Heart left ventricle (tissue), 16 donors: Measurements from ENCODE around the gene HOXA9. TPM values are rescaled to one million over a fixed set of nuclear protein-coding genes. Genes with fewer than 3 reads are reported as not detected.

Experiments
- ATAC-seq, 4 donors: fragments of 200-7000 bp; cut with Tn5 transposase; one replicate each; pipeline ENCODE4 v1.9.1; 2020 to 2022; ENCODE audit warnings: moderate library complexity in 4 of 4, mild to moderate bottlenecking in 3 of 4, moderate number of reproducible peaks in 1 of 4
- DNase-seq, 5 donors: peaks; one replicate each; pipeline ENCODE4 v3.0.0-alpha.2; 2020
- H3K27ac ChIP-seq, 12 donors: fragments of 200-600 bp; sonication (generic) in 4 of 12; one replicate each; pipeline versions ENCODE4 v1.5.0 to v1.8.0; 2016 to 2022; ENCODE audit warnings: mild to moderate bottlenecking in 2 of 12
- H3K27me3 ChIP-seq, 9 donors: fragments of 200-600 bp; sonication (generic) in 2 of 9; one replicate each; pipeline versions ENCODE4 v1.5.1 to v1.8.0; 2016 to 2022; ENCODE audit warnings: mild to moderate bottlenecking in 3 of 9
- H3K36me3 ChIP-seq, 9 donors: fragments of 200-600 bp; sonication (generic) in 2 of 9; one replicate each; pipeline versions ENCODE4 v1.5.0 to v1.8.0; 2018 to 2022; ENCODE audit warnings: mild to moderate bottlenecking in 2 of 9
- H3K4me1 ChIP-seq, 12 donors: fragments of 200-600 bp; sonication (generic) in 4 of 12; one replicate each; pipeline versions ENCODE4 v1.5.0 to v1.8.0; 2016 to 2022; ENCODE audit warnings: mild to moderate bottlenecking in 3 of 12
- H3K4me3 ChIP-seq, 12 donors: fragments of 200-600 bp; sonication (generic) in 4 of 12; one replicate each; pipeline versions ENCODE4 v1.5.0 to v1.8.0; 2017 to 2022; ENCODE audit warnings: mild to moderate bottlenecking in 9 of 12, moderate library complexity in 4 of 12
- H3K9me3 ChIP-seq, 12 donors: fragments of 200-600 bp; sonication (generic) in 4 of 12; one replicate each; pipeline versions ENCODE4 v1.5.0 to v1.8.0; 2016 to 2022; ENCODE audit warnings: mild to moderate bottlenecking in 1 of 12
- CTCF ChIP-seq, 12 donors: fragments of 200-600 bp; sonication (generic) in 4 of 12; IDR thresholded peaks; one replicate each; pipeline versions ENCODE4 v1.5.0 to v1.8.0; 2018 to 2022; ENCODE audit warnings: antibody characterized with exemption in 12 of 12, mild to moderate bottlenecking in 5 of 12
- POLR2A ChIP-seq, 2 donors: fragments of 450-650 bp; IDR thresholded peaks; one replicate each; pipeline ENCODE4 v1.6.1; 2017; ENCODE audit warnings: antibody characterized with exemption in 2 of 2, mild to moderate bottlenecking in 2 of 2, moderate library complexity in 2 of 2
- WGBS, 4 donors: extraction: QIAGEN DNeasy Blood & Tissue Kit in 2 of 4; methylation state at CpG; one replicate each; pipeline versions ENCODE4 v1.1.5 to v1.1.7; 2013 to 2018; 5-methylcytosine and 5-hydroxymethylcytosine counted together
- intact Hi-C, 10 donors: fragments of 100-400 bp; cut with DNase I; formaldehyde crosslinking; loops; one replicate each; pipeline versions ENCODE4 v1.11.1 to v1.14.2; 2022
- polyA plus RNA-seq, 2 donors: library from polyadenylated mRNA; stranded (reverse); fragments of 200-250 nt; gene quantifications; one replicate each; pipeline ENCODE4 v1.2.3, GENCODE V29; 2013
- total RNA-seq, 9 donors: library from RNA; depleted of rRNA in 2 of 9; stranded (reverse); fragments of >200 nt in 2 of 9; fragmentation: NEBNext Ultra II Directional in 3 of 9; extraction: Animal tissue kit (Norgen Biotek cat#: 25700) in 3 of 9; gene quantifications; one replicate each; pipeline versions ENCODE4 v1.1.0 to v1.2.4, GENCODE V29; 2016 to 2023
- donor health status: ischemic (EF 13 %, LVEDD 7.1; RV severe dilation, severe dysfunction).
- donor health status: healthy with polysubstance abuse.
- donor health status: DM: no; HTN: yes; CAD: no.
- donor health status: DM: no; HTN: no; CAD: no.
- donor health status: ischemic (EF 25% LVEDD 6.9; RV normal size, moderate dysfunction).
- donor health status: ischemic (EF 25% LVEDD 5.7; RV mildly dilated, moderate dysfunction).
- donor health status: healthy.
- donor health status: DM: yes; HTN: yes; CAD: no.
- donor health status: ischemic (EF 35%, LVEDD 5.7; RV mildly dilated, moderate dysfunction).
- donor health status: nonischemic (EF 11% LVEDD 7.7; RV severe dilation, severe dysfunction).
- donor health status: DM: yes; HTN: yes; CAD: no.
- donor health status: PGD.
- donor health status: ischemic (EF 29% LVEDD 5.4; RV normal size, mild dysfunction).
- donor health status: nonischemic (EF 23%, LVEDD 6.1; RV moderate dilation, normal function).

Gene HOXA9
- total and polyA plus RNA-seq, 11 donors: 0.29 TPM; not detected in 10

- TF ChIP-seq POLR2A (IDR thresholded peaks at IDR 0.05) (no peak), CTCF (IDR thresholded peaks at IDR 0.05) (no peak)
- Histone ChIP-seq H3K9me3 (no peaks in the 10 kb centered on the region), H3K27ac (peak overlapping the region in 1 of 12 donors; percentile 71), H3K27me3 (peaks cover 79 to 100% (median 98%) of the 10 kb centered on the region in 9 donors), H3K36me3 (no peaks in the 10 kb centered on the region), H3K4me1 (peaks cover 0 to 64% (median 16%) of the 10 kb centered on the region in 12 donors), H3K4me3 (peak overlapping the region in 2 of 12 donors; percentile 51 to 67)
- 20 to 32% (median 23%) methylated on average over 27 to 30 of the region's 30 CpGs for WGBS, 4 donors
- ATAC-seq (no peak), DNase-seq (peak in 2 of 5 donors; percentile 10 to 49)
- intact Hi-C loops: loop anchor here (1.0 to 10.0 kb wide), 14 partner anchors 310 to 1307 kb away; no protein-coding TSS in a partner anchor
These were observed 3.4 kb downstream of the HOXA9 start for GRCh38 chr7:27161721-27162560.

GRCh38 chr7:27161214-27161720, 4.1 kb downstream of the HOXA9 start:
- H3K36me3 ChIP-seq: no peaks in the 10 kb centered on the region
- no peak for TF ChIP-seq POLR2A (IDR thresholded peaks at IDR 0.05)
- TF ChIP-seq CTCF (IDR thresholded peaks at IDR 0.05): peak in 4 of 12 donors; percentile 4 to 29 (median 14)
- 3 to 6% (median 6%) methylated on average over 23 to 27 of the region's 27 CpGs for WGBS, 4 donors
- no peaks in the 10 kb centered on the region for H3K9me3 ChIP-seq
- peaks cover 0 to 61% (median 16%) of the 10 kb centered on the region in 12 donors for H3K4me1 ChIP-seq
- intact Hi-C loops: loop anchor here (1.0 to 10.0 kb wide), 14 partner anchors 309 to 1306 kb away; no protein-coding TSS in a partner anchor
- H3K27ac ChIP-seq: peak overlapping the region in 1 of 12 donors; percentile 71
- peak in 3 of 5 donors; percentile 37 to 63 (median 43) for DNase-seq
- ATAC-seq: peak in 3 of 4 donors; percentile 38 to 48 (median 44)
- H3K4me3 ChIP-seq: peak overlapping the region; percentile 40 to 67 (median 56)
- peaks cover 79 to 100% (median 98%) of the 10 kb centered on the region in 9 donors for H3K27me3 ChIP-seq

- Histone ChIP-seq H3K27me3 (peaks cover 79 to 100% (median 98%) of the 10 kb centered on the region in 9 donors), H3K36me3 (no peaks in the 10 kb centered on the region), H3K4me1 (peaks cover 0 to 61% (median 19%) of the 10 kb centered on the region in 12 donors), H3K27ac (peak overlapping the region in 1 of 12 donors; percentile 71), H3K9me3 (no peaks in the 10 kb centered on the region), H3K4me3 (peak overlapping the region; percentile 40 to 67 (median 56))
- peak; percentile 35 to 85 (median 82) for ATAC-seq
- WGBS, 4 donors: 1 to 2% (median 1%) methylated on average over 22 to 54 of the region's 54 CpGs
- DNase-seq: peak; percentile 76 to 92 (median 85)
- peak; percentile 97 to 100 (median 100) for TF ChIP-seq CTCF (IDR thresholded peaks at IDR 0.05)
- TF ChIP-seq POLR2A (IDR thresholded peaks at IDR 0.05): no peak
- intact Hi-C loops: loop anchor here (1.0 to 10.0 kb wide), 14 partner anchors 308 to 1306 kb away; no protein-coding TSS in a partner anchor
These were observed 4.7 kb downstream of the HOXA9 start for GRCh38 chr7:27160546-27161213.
